GM12878 (cell line): ENCODE results near the gene KCNMB3. TPM values are rescaled to one million over a fixed set of nuclear protein-coding genes. Genes with fewer than 3 reads are reported as not detected.
A peak's percentile ranks its signal among the peaks of the same experiment; 100 is the strongest.

Experiments used
- ATAC-seq: fragments of 200-7000 bp; cut with Tn5 transposase; 3 replicates; pipeline ENCODE4 v1.9.1; 2020; ENCODE audit warnings: mild to moderate bottlenecking, moderate library complexity
- BruUV-seq: library from RNA; stranded (reverse); fragments of 400-500 nt; replicated peaks from 2 replicates; lab custom pipeline; 2021; lab: Mats Ljungman, UMichigan
- CTCF ChIA-PET: fragments of 300-600 bp; sonication (Branson Sonifier 250); formaldehyde crosslinking; extraction: SDS; loops from one replicate; lab custom pipeline; 2021; ENCODE audit warnings: inconsistent platforms; lab: Yijun Ruan, JAX
- POLR2A ChIA-PET: fragments of 350-600 bp; formaldehyde crosslinking; extraction: SDS; loops from one replicate; lab custom pipeline; 2021; ENCODE audit warnings: inconsistent platforms; lab: Charles Lee
- RAD21 ChIA-PET: fragments of 300-600 bp; sonication (Branson Sonifier 250); formaldehyde crosslinking; loops from one replicate; lab custom pipeline; 2023; ENCODE audit warnings: antibody characterized with exemption; ENCODE audit not compliant: unreplicated experiment; lab: Charles Lee
- SMC1A ChIA-PET: fragments of 300-600 bp; sonication (Branson Sonifier 250); formaldehyde crosslinking; loops from one replicate; lab custom pipeline; 2023; ENCODE audit not compliant: unreplicated experiment, uncharacterized antibody; lab: Charles Lee
- DNase-seq: peaks from one replicate; pipeline ENCODE4 v3.0.0-alpha.2; 2011; ENCODE audit warnings: low read depth, low spot score
- FAIRE-seq: peaks from 3 replicates; lab custom pipeline; 2011; peaks lifted over from hg19 to GRCh38; lab: Jason Lieb, UNC
- H2AFZ ChIP-seq: 2 replicates; pipeline ENCODE4 v1.6.0; 2011; ENCODE audit warnings: low read depth, low read length, control low read depth; ENCODE audit not compliant: control insufficient read depth
- H3K27ac ChIP-seq: 2 replicates; pipeline ENCODE4 v1.5.1; 2011; ENCODE audit warnings: control low read depth; ENCODE audit not compliant: control insufficient read depth, insufficient read depth
- H3K27me3 ChIP-seq, 2 experiments: replicated peaks in 1 of 2; 2 replicates each; pipeline versions ENCODE4 v1.6.0 to v1.6.1; 2011; ENCODE audit warnings: low read length in 1 of 2; ENCODE audit not compliant: control insufficient read depth in 2 of 2, insufficient read depth in 2 of 2
- H3K36me3 ChIP-seq, 2 experiments: 2 replicates each; pipeline ENCODE4 v1.5.1; 2011; ENCODE audit warnings: low read length in 1 of 2; ENCODE audit not compliant: control insufficient read depth in 2 of 2, insufficient read depth in 2 of 2
- H3K4me1 ChIP-seq: 2 replicates; pipeline ENCODE4 v1.6.1; 2011; ENCODE audit warnings: mild to moderate bottlenecking, low read length, moderate library complexity, mixed read lengths; ENCODE audit not compliant: control insufficient read depth, insufficient read depth
- H3K4me2 ChIP-seq: 2 replicates; pipeline ENCODE4 v1.6.0; 2011; ENCODE audit warnings: control low read depth; ENCODE audit not compliant: control insufficient read depth, insufficient read depth
- H3K4me3 ChIP-seq: fragments of 200-600 bp; sonication (generic); 2 replicates; pipeline ENCODE4 v1.5.1; 2016
- H3K79me2 ChIP-seq: 2 replicates; pipeline ENCODE4 v1.6.0; 2011; ENCODE audit warnings: low read length; ENCODE audit not compliant: control insufficient read depth, insufficient read depth
- H3K9ac ChIP-seq: 2 replicates; pipeline ENCODE4 v1.8.0; 2011; ENCODE audit warnings: low read length, control low read depth, mixed read lengths; ENCODE audit not compliant: control insufficient read depth, insufficient read depth
- H3K9me3 ChIP-seq: replicated peaks from 3 replicates; pipeline ENCODE4 v1.5.1; 2011; ENCODE audit warnings: mild to moderate bottlenecking, low read length; ENCODE audit not compliant: control insufficient read depth, insufficient read depth
- H4K20me1 ChIP-seq: 2 replicates; pipeline ENCODE4 v1.6.0; 2011; ENCODE audit not compliant: control insufficient read depth, insufficient read depth
- BACH1 ChIP-seq: fragments of 450-650 bp; IDR thresholded peaks from 2 replicates; pipeline ENCODE4 v1.6.1; 2017; ENCODE audit warnings: mild to moderate bottlenecking, borderline replicate concordance
- BHLHE40 ChIP-seq, 2 experiments: fragments of 450-650 bp in 1 of 2; IDR thresholded peaks; 2 replicates each; pipeline ENCODE4 v1.6.1; 2011 to 2017; ENCODE audit warnings: low read depth in 2 of 2, borderline replicate concordance in 1 of 2, improper control_type of control experiment in 1 of 2, low read length in 1 of 2, mild to moderate bottlenecking in 1 of 2
- FOXK2 ChIP-seq: fragments of 450-650 bp; IDR thresholded peaks from 2 replicates; pipeline ENCODE4 v1.6.1; 2017; ENCODE audit warnings: mild to moderate bottlenecking, moderate library complexity
- GATAD2B ChIP-seq: fragments of 450-650 bp; conservative IDR thresholded peaks from 2 replicates; pipeline ENCODE4 v1.6.1; 2017; ENCODE audit warnings: low read depth, mild to moderate bottlenecking, moderate library complexity
- SPI1 ChIP-seq: IDR thresholded peaks from 2 replicates; pipeline ENCODE4 v1.6.1; 2011; ENCODE audit warnings: low read depth, mild to moderate bottlenecking, low read length, moderate library complexity, borderline replicate concordance; ENCODE audit not compliant: insufficient read depth
- TCF7 ChIP-seq: IDR thresholded peaks from 2 replicates; pipeline ENCODE4 v1.6.1; 2014; ENCODE audit warnings: antibody characterized with exemption, borderline replicate concordance
- USF1 ChIP-seq: IDR thresholded peaks from 2 replicates; pipeline ENCODE4 v1.6.1; 2011; ENCODE audit warnings: borderline replicate concordance, low read depth, mild to moderate bottlenecking, moderate library complexity, mixed read lengths, low read length; ENCODE audit not compliant: insufficient read depth; ENCODE audit errors: extremely low read length
- YY1 ChIP-seq: IDR thresholded peaks from 2 replicates; pipeline ENCODE4 v1.6.1; 2011; ENCODE audit warnings: low read depth, mild to moderate bottlenecking, low read length
- ZNF384 ChIP-seq: IDR thresholded peaks from 2 replicates; pipeline ENCODE4 v1.6.1; 2012; ENCODE audit warnings: low read depth, mild to moderate bottlenecking, low read length, improper control_type of control experiment, borderline replicate concordance
- ZNF622 ChIP-seq: fragments of 450-650 bp; IDR thresholded peaks from 2 replicates; pipeline ENCODE4 v1.6.1; 2017; ENCODE audit warnings: mild to moderate bottlenecking, inconsistent platforms
- WGBS: methylation state at CpG from one replicate; pipeline ENCODE4 v1.1.6; 2016; ENCODE audit warnings: low lambda C conversion rate; ENCODE audit not compliant: insufficient replicate concordance, insufficient coverage; ENCODE audit errors: missing lambda C conversion rate; 5-methylcytosine and 5-hydroxymethylcytosine counted together
- in situ Hi-C: fragments of 300-500 bp; cut with MboI; formaldehyde crosslinking; loops from 9 replicates; pipeline ENCODE4 v1.14.3; 2018; ENCODE audit warnings: mixed read lengths
- intact Hi-C: fragments of 100-400 bp; cut with micrococcal nuclease; formaldehyde crosslinking; loops from one replicate; pipeline ENCODE4 v1.14.2; 2022; ENCODE audit not compliant: unreplicated experiment
- polyA plus RNA-seq, 11 experiments: library from polyadenylated mRNA; depleted of rRNA in 4 of 11; unstranded in 6 of 11; stranded (reverse) in 5 of 11; fragments of >200 nt; fragmentation: Nextera tagmentation in 4 of 11; fragmentation: Illumina TruSeq in 1 of 11; extraction: Ambion mirVana in 4 of 11; extraction: Trizol in 1 of 11; gene quantifications; 1 replicate in 1 of 11; 2 replicates in 10 of 11; pipeline versions ENCODE4 v1.2.1 to v1.2.3, GENCODE V29; 2011 to 2016; ENCODE audit warnings: inconsistent platforms in 2 of 11, missing spikeins in 2 of 11, low read depth in 1 of 11
- total RNA-seq, 4 experiments: library from RNA; depleted of rRNA in 3 of 4; stranded (reverse); fragments of >200 nt in 3 of 4; fragmentation: Illumina TruSeq in 1 of 4; extraction: Trizol in 1 of 4; gene quantifications; 2 replicates each; pipeline versions ENCODE4 v1.2.1 to v1.2.3, GENCODE V29; 2013 to 2021

The KCNMB3 gene
- total and polyA plus RNA-seq, 10 of the 15 experiments (the other 5 are each of a cell fraction or from before 2014, with no cell fraction given): 0.20 to 4.6 (median 2.2) TPM

- H3K4me1 ChIP-seq: peaks cover 2% of the 10 kb centered on the region; the same call in 1 of the 2 replicates
- H2AFZ ChIP-seq: no peak overlapping the region
- TF ChIP-seq SPI1: peak; percentile 42; the same call in 1 of the 2 replicates
- no peak for TF ChIP-seq GATAD2B
- peaks cover 0 to 10% of the 10 kb centered on the region in 2 experiments; a peak in 2 of 4 replicates for H3K36me3 ChIP-seq
- H3K79me2 ChIP-seq: no peaks in the 10 kb centered on the region
- ChIA-PET SMC1A (interaction anchor here (0.8 to 1.7 kb wide), 7 partner anchors 8 to 167 kb away, joined by 3 to 4 read pairs (median 3); no protein-coding TSS in a partner anchor), RAD21 (interaction anchor here (1.9 kb wide), 1 partner anchor 10 kb away, joined by 5 read pairs; no protein-coding TSS in a partner anchor), CTCF (interaction anchor here (0.6 to 1.4 kb wide), 4 partner anchors 12 to 180 kb away, joined by 3 to 4 read pairs (median 4); no protein-coding TSS in a partner anchor), POLR2A (interaction anchor here (0.7 to 1.4 kb wide), 3 partner anchors 13 to 54 kb away, joined by 3 to 4 read pairs (median 3); no protein-coding TSS in a partner anchor)
- H3K27me3 ChIP-seq: no peaks in the 10 kb centered on the region
- no peaks in the 10 kb centered on the region; the same call in 2 of the 3 replicates for H3K9me3 ChIP-seq
- in situ Hi-C loops: no loop called here
- H3K4me3 ChIP-seq: no peak overlapping the region
- ATAC-seq (no peak), FAIRE-seq (no peak), DNase-seq (no peak)
- no peaks in the 10 kb centered on the region for H4K20me1 ChIP-seq
- H3K9ac ChIP-seq: no peak overlapping the region
- intact Hi-C loops: no loop called here
- no peak overlapping the region for H3K4me2 ChIP-seq
- no peak overlapping the region for H3K27ac ChIP-seq
- WGBS: 89% methylated on average over 3 of the region's 3 CpGs
- BruUV-seq: no TSS peak
These were observed 17.9 kb downstream of the KCNMB3 start for GRCh38 chr3:179233043-179233442.

- CTCF ChIA-PET: no interaction called here
These were observed 21.7 kb downstream of the KCNMB3 start for GRCh38 chr3:179229177-179229576.

More at GRCh38 chr3:179229177-179229576, 21.7 kb downstream of the KCNMB3 start:
- BruUV-seq: no TSS peak
- SMC1A ChIA-PET: interaction anchor here (0.6 kb wide), 1 partner anchor 587 kb away, joined by 3 read pairs; no protein-coding TSS in a partner anchor
- Histone ChIP-seq H4K20me1 (no peaks in the 10 kb centered on the region), H3K27me3 (no peaks in the 10 kb centered on the region), H3K4me3 (no peak overlapping the region), H3K9me3 (no peaks in the 10 kb centered on the region; the same call in 2 of the 3 replicates), H3K27ac (no peak overlapping the region), H3K4me2 (no peak overlapping the region), H2AFZ (no peak overlapping the region), H3K79me2 (no peaks in the 10 kb centered on the region), H3K4me1 (no peaks in the 10 kb centered on the region), H3K9ac (no peak overlapping the region), H3K36me3 (peaks cover 0 to 6% of the 10 kb centered on the region in 2 experiments; a peak in 1 of 4 replicates)
- WGBS: 83% methylated on average over 5 of the region's 5 CpGs
- RAD21 ChIA-PET: no interaction called here
- DNase-seq: no peak
- no peak for TF ChIP-seq USF1
- TF ChIP-seq FOXK2: no peak
- TF ChIP-seq BACH1: no peak
- no peak for TF ChIP-seq ZNF622
- no peak for TF ChIP-seq BHLHE40 (IDR thresholded peaks at IDR 0.05; ENCODE audit: borderline replicate concordance in 1 of 2, low read depth in 2 of 2, low read length in 1 of 2)
- TF ChIP-seq YY1: no peak
- TF ChIP-seq ZNF384: no peak
- TF ChIP-seq TCF7: no peak
- ATAC-seq: peak; percentile 31; the same call in 1 of the 3 replicates
- POLR2A ChIA-PET: no interaction called here
- no peak for FAIRE-seq
- intact Hi-C loops: no loop called here
- in situ Hi-C loops: no loop called here
